GM19372 (cell line): ENCODE results near the gene CCDC70.
"Not testable (repeated sequence)": the region's sequence is repeated elsewhere in the genome, so short reads cannot be mapped to it uniquely, and the experiment has no call there.

Experiments
- ATAC-seq: cut with Tn5 transposase; IDR thresholded peaks from one replicate; pipeline ENCODE4 v1.9.1; 2021; ENCODE audit warnings: mild to moderate bottlenecking, low read depth, moderate library complexity; ENCODE audit not compliant: unreplicated experiment

CCDC70 gene

DNA sequence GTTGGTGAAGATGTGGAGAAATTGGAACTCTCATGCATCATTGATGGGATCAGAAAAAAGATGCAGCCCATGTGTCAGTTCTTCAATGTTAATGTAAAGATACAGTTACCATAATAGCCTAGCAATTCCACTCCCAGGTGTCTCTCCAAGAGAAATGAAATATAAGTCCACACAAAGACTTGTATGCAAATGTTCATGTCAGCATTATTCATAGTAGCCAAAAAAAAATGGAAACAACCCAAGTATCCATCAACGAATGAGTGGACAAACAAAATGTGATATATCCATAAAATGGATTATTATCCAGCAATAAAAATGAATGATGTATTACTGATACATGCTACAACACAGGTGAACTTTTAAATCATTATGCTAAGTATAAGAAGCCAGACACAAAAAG is 38.7 kb downstream of the CCDC70 start:
- no peak for ATAC-seq

DNA sequence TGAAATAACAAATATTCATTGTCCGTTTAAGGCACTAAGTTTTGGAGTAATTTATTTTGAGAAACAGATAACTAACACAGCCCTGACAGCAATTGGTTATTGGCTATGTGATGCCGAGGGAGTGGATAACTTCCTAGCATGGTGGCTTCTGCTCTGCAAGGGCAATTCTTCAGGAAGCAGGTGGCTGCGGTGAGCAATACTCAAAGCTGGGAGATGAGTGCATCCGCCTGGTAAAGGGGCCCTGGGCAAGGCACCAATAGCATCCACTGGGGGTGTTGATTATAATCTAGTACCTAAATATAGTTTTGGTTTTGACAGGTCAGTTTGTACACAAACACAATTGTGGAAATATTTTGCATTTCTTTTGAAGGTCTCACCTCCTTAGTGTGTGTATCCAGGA is 41.0 kb downstream of the CCDC70 start:
- ATAC-seq, result no peak

DNA sequence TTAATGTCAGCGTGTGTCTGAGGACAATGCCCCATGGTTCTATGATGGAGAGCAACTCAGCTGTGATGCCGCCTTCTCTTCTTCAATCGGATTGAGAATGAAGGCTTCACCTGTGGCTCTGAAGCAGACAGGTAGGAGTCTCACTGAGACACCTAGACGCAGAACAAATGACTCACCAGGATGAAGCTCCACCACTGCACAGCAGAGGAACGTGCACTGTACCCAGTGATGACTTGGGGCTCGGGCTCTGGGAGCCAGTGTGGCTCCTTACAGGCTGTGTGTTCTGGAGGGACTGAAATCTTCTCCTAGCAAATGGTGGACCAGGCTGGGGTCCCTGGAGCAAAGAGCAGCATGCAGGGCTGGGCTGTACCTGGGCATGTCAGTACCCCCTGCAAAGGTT is 44.0 kb downstream of the CCDC70 start:
- no peak for ATAC-seq

GRCh38 chr13:51906581-51906980 is 44.8 kb downstream of the CCDC70 start:
- ATAC-seq, result no peak

DNA sequence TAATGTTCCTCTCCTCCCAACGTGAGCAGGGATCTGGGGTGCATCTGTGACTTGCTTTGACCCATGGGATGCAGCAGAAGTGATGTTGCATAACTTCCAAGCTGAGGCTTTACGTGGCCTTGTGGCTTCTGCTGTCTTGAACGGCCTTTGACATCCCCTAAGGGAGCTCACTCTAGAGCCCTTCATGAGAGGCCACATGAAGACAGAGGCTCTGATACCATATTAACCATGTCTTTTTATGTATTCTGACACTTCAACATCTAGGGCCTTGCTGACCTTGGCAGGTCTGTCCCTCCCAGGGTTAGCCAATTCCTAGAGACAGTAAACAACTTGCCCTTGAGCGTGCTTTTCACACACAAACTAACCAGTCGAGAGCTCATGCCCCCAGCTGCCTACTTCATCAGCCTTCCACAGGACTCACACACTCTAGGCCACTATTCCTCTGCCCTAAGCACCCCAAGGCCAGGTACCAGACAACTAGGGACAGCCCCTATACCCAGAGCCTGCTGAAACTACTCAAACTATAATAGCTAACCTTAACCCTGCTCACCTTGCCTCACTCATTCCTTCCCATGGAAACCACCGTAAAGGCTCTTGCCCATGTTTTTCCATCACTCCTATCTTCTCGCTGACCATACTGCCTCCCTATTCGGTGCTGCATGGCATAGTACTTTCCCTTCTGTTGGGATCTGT is 45.4 kb downstream of the CCDC70 start:
- no peak for ATAC-seq

DNA sequence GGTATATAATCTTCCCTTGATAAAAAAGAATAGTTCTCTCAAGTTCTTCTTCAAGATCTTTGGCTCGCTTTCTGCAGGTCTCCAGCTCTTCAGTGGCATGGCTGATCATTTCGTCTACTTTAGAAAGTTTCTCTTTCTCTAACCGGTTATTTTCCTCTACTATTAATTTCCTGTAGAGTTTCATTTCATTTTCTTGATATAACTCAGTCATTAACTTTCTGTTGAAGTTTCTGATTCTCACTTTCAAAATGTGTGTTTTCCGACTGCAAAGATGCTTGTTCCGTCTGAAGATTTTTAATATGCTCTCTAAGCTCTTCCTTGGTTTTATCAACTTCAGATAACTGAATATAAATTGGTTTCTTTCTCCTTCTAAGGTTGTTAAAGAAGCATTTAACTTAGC is 47.5 kb downstream of the CCDC70 start:
- not testable (repeated sequence) for ATAC-seq

DNA sequence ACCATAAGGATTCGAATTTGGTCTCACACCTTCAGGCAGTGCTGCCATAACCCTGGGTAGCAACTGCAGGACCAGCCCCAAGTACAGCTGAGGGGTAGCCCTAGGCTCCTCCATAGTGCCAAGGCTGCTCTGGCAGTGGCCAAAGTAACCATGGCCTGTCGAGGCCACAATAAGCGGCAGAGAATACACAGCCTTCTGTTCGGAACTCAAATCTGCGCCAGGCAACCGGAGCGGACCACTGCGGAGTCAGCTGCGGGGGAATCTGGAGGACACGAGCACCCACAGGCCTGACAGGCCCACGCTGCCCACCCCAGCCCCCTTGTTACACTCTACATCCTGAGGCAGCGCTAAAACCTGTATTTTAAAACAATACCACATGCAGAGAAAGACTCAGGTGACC is 48.7 kb downstream of the CCDC70 start:
- no peak for ATAC-seq

GRCh38 chr13:51912091-51912490 is 50.3 kb downstream of the CCDC70 start:
- ATAC-seq, result no peak

- ATAC-seq, result no peak
These were observed 50.9 kb downstream of the CCDC70 start for GRCh38 chr13:51912511-51913225.

GRCh38 chr13:51913421-51914136 is 51.8 kb downstream of the CCDC70 start:
- ATAC-seq, result no peak

GRCh38 chr13:51914137-51914493 is 52.3 kb downstream of the CCDC70 start:
- ATAC-seq, result no peak
